GM10248 (cell line): ENCODE measurements around the gene LRRC10.
A peak's percentile ranks its signal among the peaks of the same experiment; 100 is the strongest.

Source experiments
- CTCF ChIA-PET: fragments of 300-600 bp; sonication (Branson Sonifier 250); formaldehyde crosslinking; extraction: SDS; loops from one replicate; lab custom pipeline; 2021; ENCODE audit warnings: antibody characterized with exemption; lab: Yijun Ruan, JAX
- POLR2A ChIA-PET: fragments of 350-650 bp; sonication (Branson Sonifier 250); formaldehyde crosslinking; extraction: SDS; loops from one replicate; lab custom pipeline; 2020; ENCODE audit warnings: antibody characterized with exemption; lab: Yijun Ruan, JAX
- DNase-seq: peaks from one replicate; pipeline ENCODE4 v3.0.0; 2012; ENCODE audit errors: extremely low spot score
- CTCF ChIP-seq: IDR thresholded peaks from 2 replicates; pipeline ENCODE4 v1.5.1; 2012; ENCODE audit warnings: mild to moderate bottlenecking, low read depth; ENCODE audit errors: extremely low read depth, missing control alignments, control extremely low read depth

LRRC10 gene

GRCh38 chr12:69642531-69642930, 31.8 kb upstream of the LRRC10 start:
- CTCF ChIA-PET: interaction anchor here (0.8 kb wide), 1 partner anchor 285 kb away, joined by 3 read pairs; no protein-coding TSS in a partner anchor
- no peak for DNase-seq

GRCh38 chr12:69641546-69641945, 30.8 kb upstream of the LRRC10 start:
- no peak for DNase-seq
- no peak for TF ChIP-seq CTCF
- ChIA-PET CTCF (interaction anchor here (0.8 to 3.7 kb wide), 6 partner anchors 10 to 350 kb away, joined by 3 to 61 read pairs (median 11); no protein-coding TSS in a partner anchor), POLR2A (no interaction called here)

More at GRCh38 chr12:69642531-69642930, 31.8 kb upstream of the LRRC10 start:
- no peak for TF ChIP-seq CTCF
- POLR2A ChIA-PET: interaction anchor here (0.5 kb wide), 1 partner anchor 398 kb away, joined by 3 read pairs; no protein-coding TSS in a partner anchor

- ChIA-PET CTCF (interaction anchor here (0.6 to 3.7 kb wide), 35 partner anchors 9 to 485 kb away, joined by 3 to 61 read pairs (median 4); partner anchors contain the start of genes FRS2 and LYZ), POLR2A (interaction anchor here (0.7 kb wide), 1 partner anchor 279 kb away, joined by 3 read pairs; no protein-coding TSS in a partner anchor)
- peak; percentile 84 for TF ChIP-seq CTCF
- peak; percentile 77 for DNase-seq
Measured at GRCh38 chr12:69639400-69640016, 28.8 kb upstream of the LRRC10 start.

- ChIA-PET CTCF (no interaction called here), POLR2A (no interaction called here)
- no peak for DNase-seq
- no peak for TF ChIP-seq CTCF
Measured at GRCh38 chr12:69633061-69633460, 22.4 kb upstream of the LRRC10 start.

- DNase-seq: no peak
- TF ChIP-seq CTCF: no peak
- ChIA-PET POLR2A (no interaction called here), CTCF (interaction anchor here (2.7 kb wide), 1 partner anchor 9 kb away, joined by 16 read pairs; no protein-coding TSS in a partner anchor)
Measured at GRCh38 chr12:69630191-69630590, 19.5 kb upstream of the LRRC10 start.

- ChIA-PET CTCF (interaction anchor here (3.8 kb wide), 1 partner anchor 12 kb away, joined by 20 read pairs; no protein-coding TSS in a partner anchor), POLR2A (no interaction called here)
- DNase-seq: no peak
- TF ChIP-seq CTCF: no peak
Measured at GRCh38 chr12:69627501-69627900, 16.8 kb upstream of the LRRC10 start.
